HG03103 (cell line): ENCODE data around the gene MUC3A.
"Not testable (repeated sequence)": the region's sequence is repeated elsewhere in the genome, so short reads cannot be mapped to it uniquely, and the experiment has no call there.

Experiments
- ATAC-seq: cut with Tn5 transposase; IDR thresholded peaks from one replicate; pipeline ENCODE4 v1.9.1; 2021; ENCODE audit warnings: low read depth; ENCODE audit not compliant: unreplicated experiment

MUC3A gene, protein sequence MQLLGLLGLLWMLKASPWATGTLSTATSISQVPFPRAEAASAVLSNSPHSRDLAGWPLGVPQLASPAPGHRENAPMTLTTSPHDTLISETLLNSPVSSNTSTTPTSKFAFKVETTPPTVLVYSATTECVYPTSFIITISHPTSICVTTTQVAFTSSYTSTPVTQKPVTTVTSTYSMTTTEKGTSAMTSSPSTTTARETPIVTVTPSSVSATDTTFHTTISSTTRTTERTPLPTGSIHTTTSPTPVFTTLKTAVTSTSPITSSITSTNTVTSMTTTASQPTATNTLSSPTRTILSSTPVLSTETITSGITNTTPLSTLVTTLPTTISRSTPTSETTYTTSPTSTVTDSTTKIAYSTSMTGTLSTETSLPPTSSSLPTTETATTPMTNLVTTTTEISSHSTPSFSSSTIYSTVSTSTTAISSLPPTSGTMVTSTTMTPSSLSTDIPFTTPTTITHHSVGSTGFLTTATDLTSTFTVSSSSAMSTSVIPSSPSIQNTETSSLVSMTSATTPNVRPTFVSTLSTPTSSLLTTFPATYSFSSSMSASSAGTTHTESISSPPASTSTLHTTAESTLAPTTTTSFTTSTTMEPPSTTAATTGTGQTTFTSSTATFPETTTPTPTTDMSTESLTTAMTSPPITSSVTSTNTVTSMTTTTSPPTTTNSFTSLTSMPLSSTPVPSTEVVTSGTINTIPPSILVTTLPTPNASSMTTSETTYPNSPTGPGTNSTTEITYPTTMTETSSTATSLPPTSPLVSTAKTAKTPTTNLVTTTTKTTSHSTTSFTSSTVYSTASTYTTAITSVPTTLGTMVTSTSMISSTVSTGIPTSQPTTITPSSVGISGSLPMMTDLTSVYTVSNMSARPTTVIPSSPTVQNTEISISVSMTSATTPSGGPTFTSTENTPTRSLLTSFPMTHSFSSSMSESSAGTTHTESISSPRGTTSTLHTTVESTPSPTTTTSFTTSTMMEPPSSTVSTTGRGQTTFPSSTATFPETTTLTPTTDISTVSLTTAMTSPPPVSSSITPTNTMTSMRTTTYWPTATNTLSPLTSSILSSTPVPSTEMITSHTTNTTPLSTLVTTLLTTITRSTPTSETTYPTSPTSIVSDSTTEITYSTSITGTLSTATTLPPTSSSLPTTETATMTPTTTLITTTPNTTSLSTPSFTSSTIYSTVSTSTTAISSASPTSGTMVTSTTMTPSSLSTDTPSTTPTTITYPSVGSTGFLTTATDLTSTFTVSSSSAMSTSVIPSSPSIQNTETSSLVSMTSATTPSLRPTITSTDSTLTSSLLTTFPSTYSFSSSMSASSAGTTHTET (N-terminal part only)

GRCh38 chr7:100949227-100949932 lies at the start of gene MUC3A:
Gene MUC3A, plus strand, starts transcription at chr7:100949534. Its CDS starts 91 bp downstream, at chr7:100949625.
- ATAC-seq = no peak

- ATAC-seq = no peak
Measured at GRCh38 chr7:100900978-100901377, 48.4 kb upstream of the MUC3A start.

GRCh38 chr7:100901921-100902332 lies 47.4 kb upstream of the MUC3A start:
- no peak for ATAC-seq

DNA sequence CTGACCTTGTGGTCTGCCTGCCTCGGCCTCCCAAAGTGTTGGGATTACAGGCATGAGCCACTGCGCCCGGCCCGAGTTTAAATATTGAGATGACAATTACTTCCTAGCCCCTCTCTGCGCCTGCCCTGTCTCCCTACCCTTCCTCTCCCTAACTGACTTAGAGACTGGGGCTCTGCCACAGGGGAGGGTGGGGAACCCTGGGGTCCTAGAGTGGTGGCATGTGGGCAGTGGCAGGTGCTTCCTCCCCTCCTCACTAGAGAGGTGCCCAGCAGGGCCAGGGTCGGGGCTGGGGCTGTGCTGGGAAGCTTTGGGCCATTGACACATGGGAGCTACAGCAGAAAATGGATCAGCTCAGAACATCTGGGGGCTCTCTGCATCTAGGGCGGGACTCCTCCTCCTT lies 46.7 kb upstream of the MUC3A start:
- ATAC-seq = no peak

DNA sequence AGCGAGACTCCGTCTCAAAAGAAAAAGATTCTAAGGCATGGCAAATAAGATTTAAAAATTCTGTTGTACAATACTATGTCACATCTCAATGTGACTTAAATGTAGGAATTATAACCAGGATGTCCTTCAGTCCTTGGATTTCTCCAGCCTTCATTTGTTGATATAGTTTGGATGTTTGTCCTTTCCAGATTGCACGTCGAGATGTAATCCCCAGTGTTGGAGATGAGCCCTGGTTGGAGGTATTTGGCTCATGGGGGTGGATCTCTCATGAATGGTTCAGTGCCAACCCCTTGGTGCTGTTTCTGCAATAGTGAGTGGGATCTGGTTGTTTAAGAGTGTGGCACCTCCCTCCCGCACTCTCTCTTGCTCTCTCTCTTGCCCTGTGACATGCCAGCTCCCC lies 40.8 kb upstream of the MUC3A start:
- ATAC-seq = no peak

DNA sequence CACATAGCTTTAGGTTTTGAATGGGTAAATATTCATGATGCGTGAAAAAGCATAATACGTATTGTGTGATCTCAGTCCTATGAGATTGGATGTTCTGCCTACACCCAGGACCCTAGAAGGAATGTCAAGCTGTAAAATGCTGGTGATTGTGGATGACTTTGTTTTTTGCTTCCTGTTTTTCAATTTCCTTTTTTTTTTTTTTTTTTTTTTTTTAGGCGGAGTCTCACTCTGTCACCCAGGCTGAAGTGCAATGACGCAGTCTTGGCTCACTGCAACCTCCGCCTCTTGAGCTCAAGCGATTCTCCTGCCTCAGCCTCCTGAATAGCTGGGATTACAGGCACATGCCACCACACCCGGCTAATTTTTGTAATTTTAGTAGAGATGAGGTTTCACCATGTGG lies 38.9 kb upstream of the MUC3A start:
- not testable (repeated sequence) for ATAC-seq

DNA sequence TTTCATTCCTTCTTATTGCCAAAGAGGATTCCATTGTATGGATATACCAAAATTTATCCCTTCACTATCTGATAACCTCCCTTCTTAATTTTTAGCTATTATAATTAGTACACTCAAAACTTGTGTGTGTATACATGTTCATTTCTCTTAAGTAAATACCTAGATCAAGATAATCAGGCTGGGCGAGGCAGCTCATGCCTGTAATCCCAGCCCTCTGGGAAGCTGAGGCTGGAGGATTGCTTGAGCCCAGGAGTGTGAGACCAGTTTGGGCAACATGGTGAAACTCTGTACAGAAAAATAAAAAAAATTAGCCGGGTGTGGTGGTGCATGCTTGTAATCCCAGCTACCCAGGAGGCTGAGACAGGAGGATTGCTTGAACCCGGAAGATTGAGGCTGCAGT lies 37.9 kb upstream of the MUC3A start:
- ATAC-seq = no peak

DNA sequence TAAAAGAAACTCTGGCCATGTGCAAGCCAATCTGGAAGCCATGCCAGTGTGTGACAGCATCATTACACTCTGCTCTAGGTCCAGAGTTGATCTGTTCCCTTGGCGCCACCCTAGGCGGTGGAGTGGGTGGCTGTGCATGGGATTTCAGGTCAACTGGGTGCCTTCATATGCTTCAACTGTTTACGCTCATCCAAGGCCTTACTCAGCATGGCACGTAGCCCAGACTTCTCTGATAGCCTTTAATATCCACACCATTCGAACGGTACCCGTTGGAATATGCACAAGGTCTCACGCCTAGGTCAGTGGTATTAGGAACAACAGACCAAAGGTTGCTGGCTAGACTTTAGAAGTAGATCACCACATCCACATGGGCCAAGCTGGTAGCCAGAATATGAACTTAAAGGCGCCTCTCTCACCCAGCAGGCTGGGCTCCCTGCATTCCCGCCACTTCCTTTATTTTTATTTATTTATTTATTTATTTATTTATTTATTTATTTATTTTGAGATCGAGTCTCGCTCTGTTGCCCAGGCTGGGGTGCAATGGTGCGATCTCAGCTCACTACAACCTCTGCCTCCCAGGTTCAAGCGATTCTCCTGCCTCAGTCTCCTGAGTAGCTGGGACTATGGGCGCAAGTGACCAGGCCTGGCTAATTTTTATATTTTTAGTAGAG lies 35.0 kb upstream of the MUC3A start:
- ATAC-seq = no peak

DNA sequence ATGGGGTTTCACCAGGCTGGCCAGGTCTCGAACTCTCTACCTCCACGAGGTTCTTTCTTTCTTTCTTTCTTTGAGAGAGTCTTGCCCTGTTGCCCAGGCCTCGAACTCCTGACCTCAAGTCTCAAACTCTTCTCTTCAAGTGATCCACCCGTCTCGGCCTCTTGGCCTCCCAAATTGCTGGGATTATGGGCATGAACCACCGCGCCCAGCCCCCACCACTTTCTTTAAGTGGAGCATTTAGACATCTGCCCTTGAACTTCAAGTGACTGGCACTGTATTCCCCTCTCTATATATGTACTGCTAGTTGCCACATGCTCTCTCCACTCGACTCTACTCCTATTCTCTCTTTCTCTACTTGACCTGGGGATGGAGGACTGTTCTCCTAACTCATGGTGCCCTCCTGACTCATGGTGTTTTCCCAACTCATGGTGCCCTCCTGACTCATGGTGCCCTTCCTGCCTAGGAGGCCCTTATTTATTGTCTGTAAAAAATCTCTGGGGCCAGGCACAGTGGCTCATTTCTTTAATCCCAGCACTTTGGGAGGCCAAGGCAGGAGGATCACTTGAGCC lies 34.4 kb upstream of the MUC3A start:
- no peak for ATAC-seq

DNA sequence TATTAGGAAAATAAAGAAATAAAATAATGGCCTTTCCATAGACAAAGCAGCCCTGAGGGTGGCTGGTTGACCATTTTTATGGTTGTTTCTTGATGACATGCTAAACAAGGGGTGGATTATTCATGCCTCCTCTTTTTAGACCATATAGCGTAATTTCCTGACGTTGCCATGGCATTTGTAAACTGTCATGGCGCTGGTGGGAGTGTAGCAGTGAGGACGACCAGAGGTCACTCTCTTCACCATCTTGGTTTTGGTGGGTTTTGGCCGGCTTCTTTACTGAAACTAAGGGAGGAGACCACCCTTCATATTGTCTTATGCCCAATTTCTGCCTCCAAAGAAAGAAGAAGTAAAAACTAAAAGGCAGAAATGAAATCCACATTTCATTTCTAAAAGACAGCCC lies 30.0 kb upstream of the MUC3A start:
- not testable (repeated sequence) for ATAC-seq

DNA sequence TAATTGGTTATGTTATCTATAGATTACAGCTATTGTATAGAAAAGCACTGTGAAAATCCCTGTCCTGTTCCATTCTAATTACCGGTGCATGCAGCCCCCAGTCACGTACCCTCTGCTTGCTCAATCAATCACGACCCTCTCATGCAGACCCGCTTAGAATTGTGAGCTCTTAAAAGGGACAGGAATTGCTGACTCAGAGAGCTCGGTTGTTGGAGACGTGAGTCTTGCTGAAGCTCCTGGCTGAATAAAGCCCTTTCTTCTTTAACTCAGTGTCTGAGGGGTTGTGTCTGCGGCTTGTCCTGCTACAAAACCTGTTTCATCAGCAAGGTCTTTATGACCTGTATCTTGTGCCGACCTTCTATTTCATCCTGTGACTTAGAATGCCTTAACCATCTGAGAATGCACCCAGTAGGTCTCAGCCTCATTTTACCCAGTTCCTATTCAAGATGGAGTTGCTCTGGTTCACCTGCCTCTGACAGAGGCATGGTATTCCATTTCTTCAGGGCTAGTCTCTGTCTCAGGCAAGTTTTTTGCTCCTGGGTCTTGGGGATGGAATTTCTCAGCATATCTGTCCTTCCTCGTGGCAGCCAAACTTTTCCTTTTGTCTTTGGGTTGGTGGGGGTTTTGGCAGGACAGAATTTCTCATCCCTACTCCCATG lies 29.4 kb upstream of the MUC3A start:
- ATAC-seq = not testable (repeated sequence)

DNA sequence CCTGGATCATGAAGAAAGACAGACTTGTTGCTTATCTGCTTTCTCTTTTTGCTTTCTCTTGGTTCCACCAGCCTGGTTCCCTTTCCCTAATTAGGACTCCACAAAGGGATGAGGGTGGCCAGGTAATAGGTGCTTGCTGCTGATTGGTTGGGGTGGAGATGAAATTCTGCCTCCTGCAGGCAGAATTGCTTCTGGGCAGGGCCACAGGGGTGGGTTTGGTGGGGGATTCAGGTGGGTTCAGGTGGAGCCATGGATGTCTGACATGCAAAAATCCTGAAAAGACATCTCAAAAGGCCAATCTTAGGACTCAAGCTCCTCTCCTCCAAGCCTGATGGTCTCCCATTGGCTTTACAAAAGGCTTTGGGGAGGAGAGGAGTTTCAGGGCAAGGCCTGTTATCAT lies 28.3 kb upstream of the MUC3A start:
- ATAC-seq = no peak

DNA sequence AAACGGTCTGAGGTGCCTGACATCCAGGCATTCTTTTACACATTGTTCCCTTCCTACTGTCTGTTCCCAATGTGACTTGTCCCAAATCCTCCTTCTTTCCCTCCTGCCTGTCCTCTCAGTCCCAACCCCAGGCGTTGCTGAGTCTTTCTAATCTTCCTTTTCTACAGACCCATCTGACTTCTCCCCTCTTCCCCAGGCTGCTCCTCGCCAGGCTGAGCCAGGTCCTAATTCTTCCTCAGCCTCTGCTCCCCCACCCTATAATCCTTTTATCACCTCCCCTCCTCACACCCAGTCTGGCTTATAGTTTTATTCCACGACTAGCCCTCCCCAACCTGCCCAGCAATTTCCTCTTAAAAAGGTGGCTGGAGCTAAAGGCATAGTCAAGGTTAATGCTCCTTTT lies 25.7 kb upstream of the MUC3A start:
- ATAC-seq = not testable (repeated sequence)

- no peak for ATAC-seq
Measured at GRCh38 chr7:100929808-100930174, 19.5 kb upstream of the MUC3A start.

DNA sequence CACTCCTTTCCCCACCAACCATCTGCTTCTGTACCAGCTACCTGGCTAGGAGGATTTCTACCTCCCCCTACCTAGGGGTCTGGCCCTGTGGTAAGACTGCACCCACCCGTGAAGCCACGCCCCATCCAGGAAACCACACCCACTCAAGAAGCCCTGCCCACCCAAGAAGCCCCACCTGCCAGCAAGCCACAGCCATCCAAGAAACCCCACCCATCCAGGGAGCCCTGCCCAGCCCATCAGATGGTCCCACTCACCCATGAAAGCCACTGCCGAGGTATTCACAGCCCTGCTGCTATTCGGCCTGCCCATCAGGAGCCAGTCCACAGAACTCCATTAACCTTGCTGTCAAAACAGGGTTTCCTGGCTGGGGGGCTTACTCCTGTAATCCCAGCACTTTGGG lies 15.6 kb upstream of the MUC3A start:
- ATAC-seq = no peak

- ATAC-seq = not testable (repeated sequence)
Measured at GRCh38 chr7:100935381-100935780, 14.0 kb upstream of the MUC3A start.

DNA sequence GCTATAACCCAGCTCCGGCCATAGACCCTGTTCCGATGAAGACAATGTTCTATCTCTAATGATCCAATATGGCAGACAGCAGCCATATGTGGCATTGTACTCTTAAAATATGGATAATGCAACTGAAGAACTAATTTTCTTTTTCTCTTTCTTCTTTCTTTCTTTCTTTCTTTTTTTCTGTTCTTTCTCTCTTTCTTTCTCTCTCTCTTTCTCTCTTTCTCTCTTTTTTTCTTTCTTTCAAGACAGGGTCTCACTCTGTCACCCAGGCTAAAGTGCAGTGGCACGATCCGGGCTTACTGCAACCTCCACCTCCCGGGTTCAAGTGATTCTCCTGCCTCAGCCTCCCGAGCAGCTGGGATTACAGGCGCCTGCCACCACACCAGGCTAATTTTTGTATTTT lies 13.2 kb upstream of the MUC3A start:
- ATAC-seq = not testable (repeated sequence)

DNA sequence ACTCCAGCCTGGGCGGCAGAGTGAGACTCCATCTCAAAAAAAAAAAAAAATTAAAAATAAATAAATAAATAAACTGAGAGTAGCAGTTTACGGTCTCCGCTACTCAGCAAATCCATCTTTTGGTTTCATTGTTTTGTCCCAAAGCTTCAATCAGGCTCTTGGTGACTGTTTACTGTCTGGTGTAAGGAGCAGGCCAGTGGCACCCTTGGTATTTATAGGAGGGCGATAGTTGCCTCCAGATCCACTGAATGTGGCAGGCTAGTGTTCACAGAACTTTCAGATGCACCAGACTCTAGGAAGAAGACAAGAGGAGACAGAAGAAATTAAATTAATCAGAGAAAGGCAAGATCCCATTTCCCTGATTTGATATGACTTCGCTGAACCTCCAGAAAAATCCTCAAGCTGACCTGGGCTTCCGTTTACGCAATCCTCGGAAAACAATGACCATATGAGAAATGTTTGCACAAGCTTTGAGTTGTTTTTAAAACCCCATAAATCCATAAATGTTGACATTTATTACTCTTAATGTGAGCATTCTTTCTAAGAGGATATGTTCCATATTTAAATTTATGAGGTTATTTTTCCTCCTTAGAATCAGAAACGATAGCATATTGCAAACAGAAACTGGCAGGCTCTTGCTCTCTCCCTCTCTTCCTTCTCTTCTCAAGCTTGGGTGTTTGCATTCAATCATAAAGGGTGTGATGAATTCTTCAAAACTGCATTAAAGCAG lies 7.1 kb upstream of the MUC3A start:
- ATAC-seq = no peak
